Hair follicular keratinocyte (primary cell): ENCODE measurements around the gene PCDHA1. TPM values are rescaled to one million over a fixed set of nuclear protein-coding genes. Genes with fewer than 3 reads are reported as not detected.

Experiments used
- total RNA-seq: library from RNA; depleted of rRNA; stranded (reverse); fragments of >200 nt; gene quantifications from 2 replicates; pipeline ENCODE4 v1.2.3, GENCODE V29; 2015

Gene PCDHA1
- not detected in 2 replicates for total RNA-seq

GRCh38 chr5:140785905-140786686 is at the start of gene PCDHA1:
Gene PCDHA1, plus strand, starts transcription at chr5:140786140.

DNA sequence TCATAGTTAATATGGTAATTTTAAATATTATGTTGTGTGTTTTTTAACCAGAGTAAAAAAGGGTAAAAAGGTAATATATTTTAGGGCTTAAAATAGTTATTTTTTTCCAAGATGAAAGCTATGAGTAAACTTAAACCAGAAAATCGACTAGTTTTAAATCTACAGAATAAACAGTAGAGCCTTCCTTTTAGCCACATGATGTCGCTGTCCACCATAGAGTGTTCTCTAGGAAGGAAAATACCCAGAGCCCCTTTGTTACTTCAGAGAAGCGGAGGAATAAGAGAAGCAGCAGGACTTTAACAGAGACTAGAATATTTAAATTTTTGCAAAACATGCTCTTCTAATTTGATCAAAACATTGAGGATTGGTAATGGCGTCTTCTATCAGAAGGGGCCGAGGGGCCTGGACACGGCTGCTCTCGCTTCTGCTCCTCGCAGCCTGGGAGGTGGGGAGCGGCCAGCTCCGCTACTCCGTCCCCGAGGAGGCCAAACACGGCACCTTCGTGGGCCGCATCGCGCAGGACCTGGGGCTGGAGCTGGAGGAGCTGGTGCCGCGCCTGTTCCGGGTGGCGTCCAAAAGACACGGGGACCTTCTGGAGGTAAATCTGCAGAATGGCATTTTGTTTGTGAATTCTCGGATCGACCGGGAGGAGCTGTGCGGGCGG is 8.8 kb downstream of the PCDHA1 start, which contains the start of gene PCDHA2:
Gene PCDHA2, plus strand, starts transcription at position 258 of the 664 bp plus-strand sequence.

GRCh38 chr5:140800816-140801493 is 15.0 kb downstream of the PCDHA1 start, which contains the start of gene PCDHA3:
Gene PCDHA3, plus strand, starts transcription at chr5:140801057.

GRCh38 chr5:140806834-140807775 is 21.2 kb downstream of the PCDHA1 start, which contains the start of gene PCDHA4:
Gene PCDHA4, plus strand, starts transcription at chr5:140807068.

DNA sequence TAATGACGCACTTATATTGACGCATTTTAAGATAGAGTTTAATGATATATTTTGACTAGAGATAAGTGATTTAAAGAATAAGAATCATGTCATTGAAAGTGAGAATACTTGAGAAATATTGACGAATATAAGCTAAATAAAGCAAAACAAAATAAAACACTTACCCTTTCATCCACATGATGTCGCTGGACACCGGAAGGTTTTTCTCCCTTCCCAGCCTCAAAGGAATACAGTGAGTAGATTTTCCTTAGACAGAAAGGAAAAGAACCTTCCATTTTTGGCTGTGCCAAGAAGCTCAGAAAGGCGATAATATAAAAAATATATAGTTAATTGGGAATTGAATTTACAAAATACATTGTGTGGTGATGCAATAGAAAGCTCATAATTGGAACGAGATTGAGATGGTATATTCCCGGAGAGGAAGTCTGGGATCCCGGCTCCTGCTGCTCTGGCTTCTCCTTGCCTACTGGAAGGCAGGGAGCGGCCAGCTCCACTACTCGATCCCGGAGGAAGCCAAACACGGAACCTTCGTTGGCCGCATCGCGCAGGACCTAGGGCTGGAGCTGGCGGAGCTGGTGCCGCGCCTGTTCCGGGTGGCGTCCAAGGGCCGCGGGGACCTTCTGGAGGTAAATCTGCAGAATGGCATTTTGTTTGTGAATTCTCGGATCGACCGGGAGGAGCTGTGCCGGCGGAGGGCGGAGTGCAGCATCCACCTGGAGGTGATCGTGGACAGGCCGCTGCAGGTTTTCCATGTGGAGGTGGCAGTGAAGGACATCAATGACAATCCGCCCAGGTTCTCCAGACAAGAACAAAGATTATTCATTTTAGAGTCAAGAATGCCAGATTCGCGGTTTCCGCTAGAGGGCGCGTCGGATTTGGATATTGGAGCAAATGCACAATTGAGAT is 35.7 kb downstream of the PCDHA1 start, which contains the start of gene PCDHA5:
Gene PCDHA5, plus strand, starts transcription at position 239 of the 906 bp plus-strand sequence.

GRCh38 chr5:140827704-140828361 is 41.9 kb downstream of the PCDHA1 start, which contains the start of gene PCDHA6:
Gene PCDHA6, plus strand, starts transcription at chr5:140827960. Its CDS starts 132 bp downstream, at chr5:140828092.

DNA sequence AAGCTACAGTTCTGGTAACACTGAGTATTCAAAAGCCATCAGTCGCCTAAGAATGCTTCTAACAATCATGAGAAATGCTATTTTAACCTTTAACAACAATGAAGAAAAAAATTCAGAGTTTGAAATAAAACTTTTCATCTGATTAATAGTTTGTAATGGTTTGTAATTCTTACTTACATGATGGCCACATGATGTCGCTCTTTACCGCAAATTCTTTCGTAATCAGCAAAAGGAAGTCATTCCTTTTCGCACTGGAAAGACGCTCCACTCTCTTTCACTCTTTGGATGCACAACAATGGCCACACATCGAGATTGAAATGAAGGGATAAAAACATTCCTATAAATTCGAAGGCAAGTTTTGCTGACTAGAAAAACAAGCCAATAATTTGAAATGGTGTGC is 48.1 kb downstream of the PCDHA1 start, which contains the start of gene PCDHA7:
Gene PCDHA7, plus strand, starts transcription at position 277 of the 400 bp plus-strand sequence. Its CDS starts 115 bp downstream, at position 392.

DNA sequence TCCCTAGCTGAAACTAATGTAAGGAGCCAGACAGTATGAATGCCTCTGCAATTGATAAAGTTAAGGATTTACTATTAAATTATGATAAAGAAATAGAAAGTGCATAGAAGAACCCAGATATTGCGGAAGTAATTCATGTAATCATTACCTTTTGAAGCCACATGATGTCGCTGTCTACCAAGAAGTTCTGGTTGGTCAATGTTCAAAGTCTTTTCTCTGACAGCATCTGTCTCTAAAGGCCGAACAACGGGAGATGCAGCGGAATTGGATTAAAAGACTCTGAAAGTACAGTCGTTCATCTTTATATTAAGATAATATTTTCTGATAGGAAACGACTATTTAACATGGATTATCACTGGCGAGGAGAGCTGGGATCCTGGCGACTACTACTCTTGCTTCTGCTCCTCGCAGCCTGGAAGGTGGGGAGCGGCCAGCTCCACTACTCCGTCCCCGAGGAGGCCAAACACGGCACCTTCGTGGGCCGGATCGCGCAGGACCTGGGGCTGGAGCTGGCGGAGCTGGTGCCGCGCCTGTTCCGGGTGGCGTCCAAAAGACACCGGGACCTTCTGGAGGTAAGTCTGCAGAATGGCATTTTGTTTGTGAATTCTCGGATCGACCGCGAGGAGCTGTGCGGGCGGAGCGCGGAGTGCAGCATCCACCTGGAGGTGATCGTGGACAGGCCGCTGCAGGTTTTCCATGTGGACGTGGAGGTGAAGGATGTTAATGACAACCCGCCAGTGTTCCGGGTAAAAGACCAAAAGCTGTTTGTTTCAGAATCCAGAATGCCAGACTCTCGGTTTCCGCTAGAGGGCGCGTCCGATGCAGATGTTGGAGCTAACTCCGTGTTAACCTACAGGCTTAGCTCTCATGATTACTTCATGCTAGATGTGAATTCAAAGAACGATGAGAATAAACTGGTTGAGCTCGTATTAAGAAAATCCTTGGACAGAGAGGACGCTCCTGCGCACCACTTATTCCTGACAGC is 55.3 kb downstream of the PCDHA1 start, which contains the start of gene PCDHA8:
Gene PCDHA8, plus strand, starts transcription at position 210 of the 985 bp plus-strand sequence. Its CDS starts 135 bp downstream, at position 345.

DNA sequence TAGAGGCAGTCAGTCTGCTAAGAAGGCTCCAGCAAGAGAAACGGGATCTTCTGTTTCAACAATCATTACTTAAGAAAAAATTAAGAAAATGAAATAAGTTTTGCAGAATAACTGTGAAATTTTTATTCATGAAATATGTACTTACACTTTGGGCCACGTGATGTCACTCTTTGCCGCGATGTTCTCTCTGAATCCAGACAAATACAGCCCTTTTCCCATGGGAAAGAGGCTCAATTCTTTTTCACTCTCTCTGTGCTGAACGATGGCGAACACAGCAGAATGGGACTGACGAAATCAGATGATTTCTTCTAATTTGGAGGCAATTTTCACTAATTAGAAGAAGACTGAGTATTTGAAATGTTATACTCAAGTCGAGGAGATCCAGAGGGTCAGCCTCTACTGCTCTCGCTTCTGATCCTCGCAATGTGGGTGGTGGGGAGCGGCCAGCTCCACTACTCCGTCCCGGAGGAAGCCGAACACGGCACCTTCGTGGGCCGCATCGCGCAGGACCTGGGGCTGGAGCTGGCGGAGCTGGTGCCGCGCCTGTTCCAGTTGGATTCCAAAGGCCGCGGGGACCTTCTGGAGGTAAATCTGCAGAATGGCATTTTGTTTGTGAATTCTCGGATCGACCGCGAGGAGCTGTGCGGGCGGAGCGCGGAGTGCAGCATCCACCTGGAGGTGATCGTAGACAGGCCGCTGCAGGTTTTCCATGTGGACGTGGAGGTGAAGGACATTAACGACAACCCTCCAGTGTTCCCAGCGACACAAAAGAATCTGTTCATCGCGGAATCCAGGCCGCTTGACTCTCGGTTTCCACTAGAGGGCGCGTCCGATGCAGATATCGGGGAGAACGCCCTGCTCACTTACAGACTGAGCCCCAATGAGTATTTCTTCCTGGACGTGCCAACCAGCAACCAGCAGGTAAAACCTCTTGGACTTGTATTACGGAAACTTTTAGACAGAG is 62.5 kb downstream of the PCDHA1 start, which contains the start of gene PCDHA9:
Gene PCDHA9, plus strand, starts transcription at position 244 of the 964 bp plus-strand sequence. Its CDS starts 114 bp downstream, at position 358.

GRCh38 chr5:140855772-140856674 is 70.1 kb downstream of the PCDHA1 start, which contains the start of gene PCDHA10:
Gene PCDHA10, plus strand, starts transcription at chr5:140855897. Its CDS starts 152 bp downstream, at chr5:140856049.

GRCh38 chr5:140868721-140869554 is 83.0 kb downstream of the PCDHA1 start, which contains the start of gene PCDHA11:
Gene PCDHA11, plus strand, starts transcription at chr5:140868957. Its CDS starts 147 bp downstream, at chr5:140869104.

DNA sequence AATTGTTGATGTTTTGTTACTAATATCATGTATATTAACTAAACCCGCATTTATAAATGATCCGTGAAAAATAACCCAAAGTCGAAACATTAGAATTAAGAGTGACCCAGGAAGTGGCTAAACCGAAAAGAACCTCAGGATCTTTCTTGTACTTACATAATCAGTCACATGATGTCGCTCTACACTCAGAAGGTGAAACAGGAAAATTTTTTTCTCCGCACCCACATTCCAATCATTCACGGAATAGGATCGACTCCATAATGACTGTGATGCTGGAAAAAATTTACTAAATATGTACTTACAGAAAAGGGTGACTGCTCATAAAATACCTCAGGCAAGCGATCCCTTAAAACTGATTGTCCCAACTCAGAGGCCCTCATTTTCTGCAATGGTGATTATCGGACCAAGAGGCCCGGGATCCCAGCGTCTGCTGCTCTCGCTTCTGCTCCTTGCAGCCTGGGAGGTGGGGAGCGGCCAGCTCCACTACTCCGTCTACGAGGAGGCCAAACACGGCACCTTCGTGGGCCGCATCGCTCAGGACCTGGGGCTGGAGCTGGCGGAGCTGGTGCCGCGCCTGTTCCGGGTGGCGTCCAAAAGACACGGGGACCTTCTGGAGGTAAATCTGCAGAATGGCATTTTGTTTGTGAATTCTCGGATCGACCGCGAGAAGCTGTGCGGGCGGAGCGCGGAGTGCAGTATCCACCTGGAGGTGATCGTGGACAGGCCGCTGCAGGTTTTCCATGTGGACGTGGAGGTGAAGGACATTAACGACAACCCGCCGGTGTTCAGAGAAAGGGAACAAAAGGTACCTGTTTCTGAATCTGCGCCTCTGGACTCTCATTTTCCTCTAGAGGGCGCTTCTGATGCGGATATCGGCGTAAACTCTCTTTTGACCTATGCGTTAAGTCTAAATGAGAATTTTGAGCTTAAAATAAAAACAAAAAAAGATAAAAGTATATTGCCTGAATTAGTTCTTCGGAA is 89.4 kb downstream of the PCDHA1 start, which contains the start of gene PCDHA12:
Gene PCDHA12, plus strand, starts transcription at position 224 of the 981 bp plus-strand sequence. Its CDS starts 165 bp downstream, at position 389.

DNA sequence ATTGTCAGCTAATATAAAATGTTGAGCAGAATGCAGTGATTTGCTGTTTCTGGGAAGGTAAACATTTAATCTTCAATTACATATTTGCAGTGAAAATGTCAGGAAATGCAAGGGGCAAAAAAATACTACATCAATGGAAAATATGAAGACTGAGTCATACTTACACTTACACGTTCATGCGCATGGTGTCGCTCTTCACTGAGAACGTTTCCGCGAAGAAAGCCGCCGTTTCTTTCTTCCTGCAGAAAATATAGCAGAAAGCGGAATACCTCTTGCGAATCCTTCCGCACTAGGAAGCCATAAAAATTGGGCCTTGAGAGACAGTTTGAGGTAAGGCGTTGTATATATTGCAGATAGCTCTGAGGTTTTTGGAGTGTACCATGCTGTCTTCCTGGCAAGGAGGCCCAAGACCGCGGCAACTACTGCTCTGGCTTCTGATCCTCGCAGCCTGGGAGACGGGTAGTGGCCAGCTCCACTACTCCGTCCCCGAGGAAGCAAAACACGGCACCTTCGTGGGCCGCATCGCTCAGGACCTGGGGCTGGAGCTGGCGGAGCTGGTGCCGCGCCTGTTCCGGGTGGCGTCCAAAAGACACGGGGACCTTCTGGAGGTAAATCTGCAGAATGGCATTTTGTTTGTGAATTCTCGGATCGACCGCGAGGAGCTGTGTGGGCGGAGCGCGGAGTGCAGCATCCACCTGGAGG is 96.1 kb downstream of the PCDHA1 start, which contains the start of gene PCDHA13:
Gene PCDHA13, plus strand, starts transcription at position 236 of the 702 bp plus-strand sequence. Its CDS starts 145 bp downstream, at position 381.

